Measurements from ENCODE around the gene NDUFAF8.

GRCh38 chr17:81279278-81280275 lies 40.5 kb downstream of the NDUFAF8 start:
- no peak for TF ChIP-seq POLR2A (IDR thresholded peaks at IDR 0.05)
- no peak for TF ChIP-seq CTCF (IDR thresholded peaks at IDR 0.05)
- no peak for TF ChIP-seq POLR2AphosphoS5 (IDR thresholded peaks at IDR 0.05)
